ENCODE results near the gene SNRNP200.
"Not testable (repeated sequence)": the region's sequence is repeated elsewhere in the genome, so short reads cannot be mapped to it uniquely, and the experiment has no call there.

The SNRNP200 gene

GRCh38 chr2:96274355-96275056 lies 30.8 kb downstream of the SNRNP200 start:
- DNase-seq (ENCODE audit: low read depth in 2 of 2), result no peak

GRCh38 chr2:96273763-96274162 lies 31.6 kb downstream of the SNRNP200 start:
- no peak for DNase-seq (ENCODE audit: low read depth in 2 of 2)

- no peak for DNase-seq (ENCODE audit: low read depth in 2 of 2)
Measured at GRCh38 chr2:96271995-96272394, 33.4 kb downstream of the SNRNP200 start.

GRCh38 chr2:96267159-96267971 lies 38.0 kb downstream of the SNRNP200 start:
- DNase-seq (ENCODE audit: low read depth in 2 of 2), result peak; percentile 42 to 46

- peak; percentile 97 to 99 for DNase-seq (ENCODE audit: low read depth in 2 of 2)
Measured at GRCh38 chr2:96265840-96266679, 39.3 kb downstream of the SNRNP200 start, which contains the start of the genes CIAO1 and TMEM127. CIAO1 (plus strand) TSS chr2:96266225; CDS start chr2:96266351, 126 bp downstream. TMEM127 (minus strand) TSS chr2:96265997; CDS start chr2:96265381, 616 bp downstream.

GRCh38 chr2:96265349-96265839 lies 40.0 kb downstream of the SNRNP200 start:
- peak; percentile 16 to 28 for DNase-seq (ENCODE audit: low read depth in 2 of 2)

GRCh38 chr2:96264656-96265348 lies 40.5 kb downstream of the SNRNP200 start:
- no peak for DNase-seq (ENCODE audit: low read depth in 2 of 2)

GRCh38 chr2:96264086-96264485 lies 41.3 kb downstream of the SNRNP200 start:
- no peak for DNase-seq (ENCODE audit: low read depth in 2 of 2)

GRCh38 chr2:96262306-96262705 lies 43.0 kb downstream of the SNRNP200 start:
- no peak for DNase-seq (ENCODE audit: low read depth in 2 of 2)

GRCh38 chr2:96261328-96262003 lies 43.9 kb downstream of the SNRNP200 start:
- no peak for DNase-seq (ENCODE audit: low read depth in 2 of 2)

- DNase-seq (ENCODE audit: low read depth in 2 of 2), result peak; percentile 5 to 9
Measured at GRCh38 chr2:96260387-96261260, 44.7 kb downstream of the SNRNP200 start.

GRCh38 chr2:96259497-96259921 lies 45.8 kb downstream of the SNRNP200 start:
- no peak for DNase-seq (ENCODE audit: low read depth in 2 of 2)

- DNase-seq (ENCODE audit: low read depth in 2 of 2), result no peak
Measured at GRCh38 chr2:96258166-96259022, 47.0 kb downstream of the SNRNP200 start.

- not testable (repeated sequence) for DNase-seq (ENCODE audit: low read depth in 2 of 2)
Measured at GRCh38 chr2:96257744-96258143, 47.6 kb downstream of the SNRNP200 start.

GRCh38 chr2:96256611-96257113 lies 48.7 kb downstream of the SNRNP200 start:
- no peak for DNase-seq (ENCODE audit: low read depth in 2 of 2)

GRCh38 chr2:96254571-96254970 lies 50.8 kb downstream of the SNRNP200 start:
- DNase-seq (ENCODE audit: low read depth in 2 of 2), result no peak

GRCh38 chr2:96253006-96253405 lies 52.3 kb downstream of the SNRNP200 start:
- DNase-seq (ENCODE audit: low read depth in 2 of 2), result no peak

GRCh38 chr2:96252526-96252925 lies 52.8 kb downstream of the SNRNP200 start:
- DNase-seq (ENCODE audit: low read depth in 2 of 2), result no peak

All from stimulated activated CD4-positive, alpha-beta T cell treated with anti-CD3 and anti-CD28 coated beads, Interleukin-4, amount 100 ng/mL, for 48 hours (primary cell).